Stimulated activated CD4-positive, alpha-beta T cell treated with anti-CD3 and anti-CD28 coated beads, Interleukin-2, amount 100 ng/mL, for 48 hours (primary cell): ENCODE data around the gene ZDHHC23.

Experiments used
- DNase-seq, 2 donors: peaks; one replicate each; pipeline ENCODE4 v3.0.0-alpha.2; 2020

The ZDHHC23 gene, protein sequence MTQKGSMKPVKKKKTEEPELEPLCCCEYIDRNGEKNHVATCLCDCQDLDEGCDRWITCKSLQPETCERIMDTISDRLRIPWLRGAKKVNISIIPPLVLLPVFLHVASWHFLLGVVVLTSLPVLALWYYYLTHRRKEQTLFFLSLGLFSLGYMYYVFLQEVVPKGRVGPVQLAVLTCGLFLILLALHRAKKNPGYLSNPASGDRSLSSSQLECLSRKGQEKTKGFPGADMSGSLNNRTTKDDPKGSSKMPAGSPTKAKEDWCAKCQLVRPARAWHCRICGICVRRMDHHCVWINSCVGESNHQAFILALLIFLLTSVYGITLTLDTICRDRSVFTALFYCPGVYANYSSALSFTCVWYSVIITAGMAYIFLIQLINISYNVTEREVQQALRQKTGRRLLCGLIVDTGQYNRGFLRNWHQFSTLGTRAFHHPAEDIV

DNA sequence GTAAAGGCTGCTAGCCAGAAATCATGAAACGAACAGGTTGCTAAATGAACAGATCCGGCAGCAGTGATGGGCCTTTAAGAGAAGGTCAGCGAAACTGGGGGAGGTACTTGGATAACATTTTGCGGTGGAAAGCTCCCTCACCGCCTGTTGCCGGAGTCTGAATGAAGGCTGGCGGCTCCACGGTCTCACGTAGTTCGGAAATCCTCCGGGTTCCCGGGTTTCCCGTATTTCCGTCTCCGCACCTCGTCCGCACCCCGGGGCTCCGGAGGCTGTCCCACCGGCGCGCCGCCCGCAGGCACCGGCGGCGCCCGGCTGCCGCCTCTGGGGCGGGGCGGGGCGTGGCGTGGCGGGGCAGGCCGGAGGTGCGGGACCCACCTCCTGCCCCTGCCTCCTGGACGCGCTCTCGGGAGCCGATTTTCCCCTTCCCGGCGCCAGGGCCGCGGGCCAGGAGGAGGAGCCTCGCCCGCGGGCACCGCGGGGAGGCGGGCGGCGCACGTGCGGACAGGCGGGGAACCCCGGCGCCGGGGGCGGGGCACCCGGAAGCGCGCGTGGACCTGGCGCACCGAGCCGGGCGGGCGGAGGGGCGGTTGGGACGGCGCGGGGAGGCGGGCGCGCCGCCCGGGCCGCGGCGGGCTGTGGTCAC lies at the start of gene ZDHHC23:
Gene ZDHHC23 (plus strand): TSS at position 642 of the 643 bp plus-strand sequence. CDS start 790 bp downstream, outside the sequence.
- peak; percentile 44 to 56 for DNase-seq

DNA sequence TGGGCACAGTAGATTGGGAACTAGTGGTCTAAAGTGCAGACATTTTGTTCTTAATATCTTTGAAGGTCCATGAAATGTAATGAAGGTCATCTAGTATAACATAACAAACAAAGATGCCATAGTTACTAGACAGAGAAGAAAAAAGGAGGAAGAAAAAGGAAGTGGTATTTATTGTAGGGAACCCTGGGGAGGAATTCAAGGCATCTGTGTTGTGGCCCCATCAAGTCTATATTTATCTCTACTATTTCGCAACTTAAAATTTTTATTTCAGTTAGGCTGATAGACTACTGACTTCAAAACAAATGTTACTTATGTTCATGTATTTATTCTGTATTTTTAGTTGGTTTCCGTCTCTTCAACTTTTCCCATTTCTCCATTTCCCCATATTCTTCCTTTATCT lies 48.9 kb upstream of the ZDHHC23 start:
- DNase-seq, result no peak

DNA sequence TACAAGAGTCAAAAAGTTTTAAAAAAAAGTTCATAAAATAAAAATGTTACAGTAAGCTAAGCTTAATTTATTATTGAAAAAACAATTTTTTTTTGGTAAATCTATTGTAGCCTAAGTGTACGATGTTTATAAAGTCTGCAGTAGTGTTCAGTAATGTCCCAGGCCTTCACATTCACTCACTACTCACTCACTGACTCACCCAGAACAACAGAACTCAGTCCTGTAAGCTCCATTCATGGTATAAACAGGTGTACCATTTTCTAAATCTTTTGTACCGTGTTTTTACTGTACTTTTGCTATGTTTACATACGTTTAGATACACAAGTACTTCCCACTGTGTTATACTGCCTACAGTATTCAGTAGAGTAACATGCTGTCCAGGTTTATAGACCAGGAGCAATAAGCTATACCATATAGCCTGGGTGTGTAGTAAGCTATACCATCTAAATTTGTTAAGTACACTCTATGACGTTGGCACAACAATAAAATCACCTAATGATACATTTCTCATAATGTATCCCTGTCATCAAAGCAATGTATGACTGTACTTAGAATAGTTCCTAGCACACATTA lies 41.2 kb upstream of the ZDHHC23 start:
- no peak for DNase-seq

DNA sequence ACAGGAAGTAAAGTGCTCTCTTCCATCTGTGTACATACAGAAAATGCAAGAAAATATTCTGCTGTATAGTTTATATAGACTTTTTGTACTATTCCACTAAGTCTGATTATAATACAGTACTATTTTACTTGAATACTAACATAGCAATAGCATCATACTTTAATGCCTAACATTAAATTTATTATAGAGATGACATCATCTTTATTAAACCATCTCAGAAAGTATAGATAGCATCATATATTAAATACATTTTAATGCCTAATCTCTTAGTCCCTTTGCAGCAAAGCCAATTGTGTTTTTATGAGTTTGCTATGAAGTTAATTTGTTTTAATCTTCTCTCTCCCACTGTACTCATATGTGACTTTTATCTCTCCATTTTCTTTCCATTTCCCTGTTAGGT lies 39.7 kb upstream of the ZDHHC23 start:
- DNase-seq, result no peak

DNA sequence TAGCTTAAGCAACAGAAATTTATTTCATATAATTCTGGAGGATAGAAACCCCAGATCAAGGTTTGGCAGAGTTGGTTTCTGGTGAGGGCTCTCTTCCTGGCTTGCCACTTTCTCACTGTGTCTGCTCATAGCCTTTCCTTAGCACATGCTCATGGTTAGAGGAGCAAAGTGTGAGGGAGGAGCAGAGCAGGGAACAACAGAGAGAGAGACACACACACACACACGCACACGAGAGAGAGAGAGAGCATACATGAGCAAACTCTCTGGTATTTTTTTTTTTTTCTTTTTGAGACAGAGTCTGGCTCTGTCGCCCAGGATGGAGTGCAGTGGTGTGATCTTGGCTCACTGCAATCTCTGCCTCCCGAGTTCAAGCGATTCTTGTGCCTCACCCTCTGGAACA lies 36.8 kb upstream of the ZDHHC23 start:
- DNase-seq, result no peak

DNA sequence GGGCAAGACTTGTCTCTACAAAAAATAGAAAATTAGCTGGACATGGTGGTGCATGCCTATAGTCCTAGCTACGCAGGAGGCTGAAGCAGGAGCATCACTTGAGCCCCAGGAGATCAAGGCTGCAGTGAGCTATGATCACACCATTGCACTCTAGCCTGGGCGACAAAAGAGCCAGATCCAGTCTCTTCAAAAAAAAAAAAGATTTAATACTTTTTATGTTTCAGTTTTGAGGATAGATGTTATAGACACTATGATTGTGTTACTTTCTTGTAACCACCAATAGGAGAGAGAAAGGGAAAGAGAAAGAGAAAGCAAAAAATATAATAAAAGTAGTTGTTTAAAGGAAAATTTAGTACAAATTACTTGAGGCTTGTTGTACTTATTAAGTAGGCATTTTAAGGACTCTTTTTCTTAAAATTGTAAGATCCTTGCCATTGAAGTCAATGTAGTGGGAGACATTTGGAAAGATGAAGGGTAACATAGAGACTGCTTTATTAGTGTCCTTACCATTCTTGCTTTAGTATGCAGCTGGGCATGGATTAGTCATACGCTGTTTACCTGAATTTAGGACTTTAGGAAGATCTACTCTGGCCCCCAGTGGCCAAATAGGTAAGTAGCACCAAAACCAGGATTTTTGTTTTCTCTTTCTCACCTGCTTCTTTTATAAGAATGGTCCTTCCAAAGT lies 35.1 kb upstream of the ZDHHC23 start:
- DNase-seq, result peak; percentile 1 to 10

DNA sequence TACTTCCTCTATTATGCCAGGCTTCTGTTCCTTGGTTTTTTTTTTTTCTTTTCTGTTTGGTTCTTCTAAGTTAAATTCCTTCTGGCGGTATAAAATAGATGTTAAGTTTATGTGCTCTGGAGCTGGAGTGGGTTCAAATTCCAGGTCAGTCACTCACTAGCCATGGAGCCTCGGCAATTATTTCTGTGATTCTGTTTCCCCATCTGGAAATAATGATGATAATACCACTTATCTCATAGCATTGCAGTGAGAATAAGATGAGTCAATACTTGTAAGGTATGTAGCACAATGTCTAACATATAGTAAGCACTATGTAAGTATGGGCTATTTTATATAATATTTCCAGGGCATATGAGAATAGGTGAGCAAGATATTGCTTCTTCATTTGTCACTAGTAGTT lies 33.2 kb upstream of the ZDHHC23 start:
- no peak for DNase-seq

DNA sequence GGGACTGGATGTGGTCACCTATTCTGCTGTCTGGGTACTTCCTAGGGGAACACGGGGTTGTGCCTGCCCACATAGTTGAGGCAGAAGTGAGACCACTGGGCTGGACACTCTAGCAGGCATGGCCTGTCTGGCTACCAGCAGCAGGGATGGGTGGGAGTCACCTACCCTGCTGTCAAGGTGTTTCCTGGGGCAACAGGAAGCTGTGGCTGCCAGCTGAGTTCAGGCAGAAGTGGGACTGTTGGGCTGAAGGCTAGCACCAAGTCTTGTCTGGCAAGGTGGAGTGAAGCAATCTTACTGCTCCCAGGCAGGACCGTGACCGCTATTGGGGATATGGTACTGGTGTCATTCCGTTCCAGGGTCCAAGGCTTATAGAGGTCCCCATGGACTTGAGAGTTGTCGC lies 20.3 kb upstream of the ZDHHC23 start:
- DNase-seq, result no peak

DNA sequence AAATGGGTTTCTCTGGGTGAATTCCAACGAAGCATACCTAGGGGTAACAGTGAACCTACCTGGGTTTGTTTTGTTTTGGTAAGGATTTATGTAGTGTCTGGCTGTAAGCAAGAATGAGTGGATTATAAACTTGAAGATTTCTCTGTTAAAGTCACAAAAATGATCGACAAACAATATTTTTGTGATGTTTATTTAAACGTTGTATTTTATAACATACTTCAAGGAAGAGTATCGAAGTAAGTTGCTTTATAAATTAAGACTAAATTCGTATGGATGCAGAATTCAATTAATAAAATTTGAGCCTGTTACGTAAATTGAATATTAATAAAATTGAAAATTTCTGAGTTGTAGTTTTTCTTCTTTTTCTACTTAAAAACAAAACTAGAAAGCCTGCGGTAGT lies 982 bp upstream of the ZDHHC23 start:
- DNase-seq, result no peak

DNA sequence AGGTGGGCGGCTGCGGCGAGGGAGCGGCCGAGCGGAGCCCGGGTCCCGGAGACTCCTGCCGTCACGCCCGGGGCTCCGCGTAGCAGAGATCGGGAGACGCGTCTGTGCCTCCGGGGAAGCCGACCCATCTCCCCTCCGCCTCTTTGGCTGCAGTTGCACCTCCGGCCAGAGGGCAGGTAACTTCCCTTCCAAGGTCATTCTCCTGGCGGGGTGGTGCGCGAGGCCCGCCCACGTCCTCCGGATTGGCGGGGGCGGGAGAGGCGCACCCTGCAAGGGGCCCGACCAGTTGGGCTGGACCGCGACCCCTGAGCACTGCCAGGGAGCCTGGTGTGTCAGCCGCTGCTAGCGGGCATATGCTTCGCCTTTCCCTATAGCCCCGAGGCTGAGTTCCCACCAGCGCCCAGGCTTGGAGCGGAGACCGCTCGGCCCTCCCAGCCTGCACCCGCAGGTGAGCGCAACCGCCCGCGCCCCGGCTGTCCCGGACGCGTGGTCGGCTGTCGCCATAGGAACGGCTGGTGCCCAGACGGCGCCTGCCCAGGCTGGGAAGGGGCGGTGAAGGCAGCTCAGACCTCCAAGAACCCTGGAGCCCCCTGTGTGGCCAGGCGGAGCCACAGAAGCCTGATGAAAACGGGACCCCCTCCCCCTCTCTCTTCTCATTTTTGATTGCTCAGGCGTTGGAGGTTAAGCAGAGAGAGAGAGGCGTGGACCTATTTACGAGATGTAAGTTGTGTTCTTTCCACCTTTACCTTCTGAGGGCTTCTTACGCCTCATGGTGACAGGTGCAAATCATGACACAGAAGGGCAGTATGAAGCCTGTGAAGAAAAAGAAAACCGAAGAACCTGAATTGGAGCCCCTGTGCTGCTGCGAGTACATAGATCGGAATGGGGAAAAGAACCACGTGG lies 453 bp downstream of the ZDHHC23 start:
- peak in 1 of 2 donors; percentile 20 for DNase-seq

DNA sequence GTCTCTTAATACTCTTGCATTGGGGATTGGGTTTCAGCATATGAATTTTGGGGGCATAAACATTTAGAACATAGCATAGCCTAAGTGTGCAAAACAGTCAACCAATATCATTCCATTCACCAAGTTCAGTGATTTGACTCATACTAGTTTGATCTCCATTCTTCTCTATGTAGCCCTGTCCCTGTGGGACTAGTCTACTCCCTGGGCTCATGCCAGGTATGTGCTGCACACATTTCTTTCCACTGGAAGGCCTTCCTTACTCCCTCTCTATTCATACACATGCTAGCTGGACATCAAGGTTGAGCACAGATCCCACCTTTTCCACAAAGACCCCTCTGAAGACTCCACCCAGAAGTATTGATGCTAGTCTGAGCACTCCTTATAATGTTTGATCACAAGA lies 5.1 kb downstream of the ZDHHC23 start:
- DNase-seq, result no peak

DNA sequence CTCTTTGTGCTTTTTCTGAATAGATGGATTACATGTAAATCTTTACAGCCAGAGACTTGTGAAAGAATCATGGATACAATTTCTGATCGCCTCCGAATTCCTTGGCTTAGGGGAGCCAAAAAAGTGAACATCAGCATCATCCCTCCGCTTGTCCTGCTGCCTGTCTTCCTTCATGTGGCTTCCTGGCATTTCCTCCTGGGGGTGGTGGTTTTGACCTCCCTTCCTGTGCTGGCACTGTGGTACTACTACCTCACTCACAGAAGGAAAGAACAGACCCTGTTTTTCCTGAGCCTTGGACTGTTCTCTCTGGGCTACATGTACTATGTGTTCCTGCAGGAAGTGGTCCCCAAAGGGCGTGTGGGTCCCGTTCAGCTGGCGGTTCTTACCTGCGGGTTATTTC lies 5.9 kb downstream of the ZDHHC23 start:
- DNase-seq, result no peak

DNA sequence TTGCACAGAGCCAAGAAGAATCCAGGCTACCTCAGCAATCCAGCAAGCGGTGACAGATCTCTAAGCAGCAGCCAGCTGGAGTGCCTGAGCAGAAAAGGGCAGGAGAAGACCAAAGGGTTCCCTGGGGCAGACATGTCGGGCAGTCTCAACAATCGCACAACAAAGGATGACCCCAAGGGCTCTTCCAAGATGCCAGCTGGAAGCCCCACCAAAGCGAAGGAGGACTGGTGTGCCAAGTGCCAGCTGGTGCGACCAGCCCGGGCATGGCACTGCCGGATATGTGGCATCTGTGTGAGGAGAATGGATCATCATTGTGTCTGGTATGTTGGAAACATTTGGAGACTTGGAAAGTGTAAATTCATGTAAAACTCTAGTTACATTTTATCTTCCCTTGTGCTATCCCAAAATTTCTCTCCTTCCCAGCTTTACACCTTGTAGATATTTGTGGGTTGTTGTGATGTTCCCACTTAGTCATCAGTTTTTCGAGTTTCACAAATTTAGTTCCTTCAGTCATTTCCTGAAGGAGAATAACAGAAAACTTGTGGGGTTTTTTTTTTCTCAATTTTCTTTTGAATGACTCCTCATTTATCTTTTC lies 6.4 kb downstream of the ZDHHC23 start:
- no peak for DNase-seq

DNA sequence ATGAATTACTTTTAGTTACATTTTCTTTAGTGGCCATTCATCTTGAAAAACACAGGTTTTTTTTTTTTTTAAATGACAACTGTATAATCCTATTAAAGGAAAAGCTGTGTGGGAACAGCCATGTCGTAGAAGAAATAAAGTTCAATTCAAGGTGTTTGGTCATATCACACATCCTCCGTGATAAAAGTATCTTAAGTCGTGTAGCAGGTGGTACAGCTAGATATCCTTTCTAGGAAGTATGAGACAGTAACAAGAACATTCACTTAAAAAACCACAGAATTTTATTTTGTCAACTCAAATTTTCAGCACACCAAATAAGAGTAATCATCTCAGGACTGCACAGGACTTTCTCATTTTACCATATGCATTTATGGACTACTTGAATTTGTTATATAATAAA lies 16.1 kb downstream of the ZDHHC23 start:
- DNase-seq, result no peak

DNA sequence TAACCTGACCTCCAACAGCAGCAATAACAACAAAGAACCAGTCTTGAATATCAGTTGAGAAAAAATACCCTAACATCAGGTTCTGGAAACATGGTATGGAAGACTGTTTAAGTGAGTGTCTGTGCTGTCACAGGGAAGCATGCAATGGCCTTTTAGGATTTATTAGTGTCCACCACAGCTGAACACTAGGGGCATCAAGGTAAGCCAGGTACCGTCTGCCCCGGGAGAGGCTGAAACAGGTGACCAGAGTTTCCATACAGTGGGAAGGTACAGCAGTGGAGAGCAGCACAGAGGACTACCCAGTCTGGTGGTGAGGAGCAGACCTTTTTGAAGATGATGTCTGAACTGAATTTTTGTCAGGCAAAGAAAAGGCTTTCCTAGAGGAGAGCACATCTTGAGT lies 18.4 kb downstream of the ZDHHC23 start:
- DNase-seq, result no peak

DNA sequence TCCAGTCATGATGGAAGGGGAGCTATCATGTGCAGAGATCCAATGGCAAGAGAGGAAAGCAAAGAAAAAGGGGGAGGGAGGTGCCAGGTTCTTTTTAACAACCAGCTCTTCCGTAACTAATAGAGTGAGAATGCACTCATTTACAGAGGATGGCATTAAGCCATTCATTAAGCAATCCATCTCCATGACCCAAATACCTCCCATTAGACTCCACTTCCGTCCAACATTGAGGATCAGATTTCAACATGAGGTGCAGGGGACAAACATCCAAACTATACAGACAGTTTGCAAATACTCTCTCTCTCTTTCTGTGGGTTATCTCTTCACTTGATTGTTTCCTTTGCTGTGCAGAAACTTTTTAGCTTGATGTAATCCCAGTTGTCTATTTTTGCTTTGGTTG lies 21.2 kb downstream of the ZDHHC23 start:
- DNase-seq, result no peak

DNA sequence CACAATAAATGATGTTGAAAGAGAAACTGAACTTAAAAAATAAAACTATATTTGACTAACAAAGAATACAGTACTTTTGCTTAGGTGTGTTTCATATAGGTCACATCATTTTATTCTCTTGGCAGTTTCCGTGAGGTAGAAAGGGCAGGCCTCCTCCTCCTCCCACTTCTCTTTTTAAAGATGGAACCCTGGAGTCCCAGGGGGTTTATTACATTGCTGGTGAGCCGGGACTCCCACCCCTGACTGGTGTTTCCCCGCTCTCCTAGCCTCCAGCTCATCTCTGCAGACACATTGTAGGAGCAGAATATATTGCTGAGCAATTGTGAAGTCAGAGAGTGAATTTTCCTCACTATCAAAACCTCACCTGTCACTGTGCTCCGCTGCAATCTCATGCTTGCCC lies 30.0 kb downstream of the ZDHHC23 start:
- DNase-seq, result no peak

DNA sequence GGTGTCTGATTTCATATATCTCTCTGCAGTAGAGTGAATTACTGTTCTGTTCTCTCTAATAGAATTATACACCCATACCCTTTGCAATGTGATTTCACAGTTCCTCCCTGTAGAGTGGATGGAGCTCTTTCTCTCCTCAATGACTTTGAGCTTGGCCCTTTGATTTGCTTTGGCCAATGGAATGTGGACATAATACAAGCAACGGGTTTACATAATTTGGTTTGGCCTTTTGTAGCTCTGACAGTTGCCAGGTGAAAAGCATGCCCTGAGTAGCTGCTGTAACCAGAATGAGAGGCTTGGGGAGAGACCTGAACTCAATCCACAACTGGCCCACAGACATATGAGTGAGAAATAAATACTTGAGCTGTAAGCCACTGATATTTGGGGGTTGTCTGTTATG lies 32.1 kb downstream of the ZDHHC23 start:
- no peak for DNase-seq

DNA sequence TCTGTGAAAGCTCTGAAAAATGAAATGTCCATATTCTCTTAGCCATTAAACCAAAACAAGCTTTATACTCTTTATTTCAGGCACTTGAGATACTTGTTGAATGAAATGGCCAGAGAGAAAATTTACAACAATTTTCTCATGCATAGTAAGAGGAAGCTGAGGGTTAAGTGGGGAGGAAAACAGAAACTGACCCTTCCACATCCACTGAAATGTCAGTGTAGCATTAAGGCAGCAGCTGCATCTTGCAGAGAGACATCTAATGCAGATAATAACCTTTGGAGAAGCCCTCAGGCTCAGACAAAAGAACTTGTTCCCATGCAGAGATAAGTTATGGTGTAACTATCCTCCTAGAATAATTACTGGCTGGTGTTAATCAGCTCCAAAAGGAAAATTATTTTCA lies 34.0 kb downstream of the ZDHHC23 start:
- no peak for DNase-seq

DNA sequence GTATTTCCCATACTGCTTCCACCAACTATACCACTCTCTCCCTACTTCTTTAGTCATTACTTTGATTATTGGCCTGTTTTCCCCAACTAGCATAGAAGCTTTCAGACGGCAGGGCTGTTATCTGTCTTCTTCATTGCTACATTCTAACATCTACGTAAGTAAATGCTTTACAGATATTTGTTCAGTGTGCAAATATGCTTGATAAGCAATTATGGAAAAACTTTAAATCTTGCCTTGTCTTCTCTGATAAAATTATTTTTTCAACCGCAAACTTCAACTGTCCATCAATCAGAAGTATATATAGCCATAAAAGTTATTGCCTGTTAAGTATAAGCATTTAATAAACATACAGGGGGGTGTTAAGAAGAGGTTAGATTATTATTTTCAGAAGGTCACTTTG lies 35.7 kb downstream of the ZDHHC23 start:
- no peak for DNase-seq

DNA sequence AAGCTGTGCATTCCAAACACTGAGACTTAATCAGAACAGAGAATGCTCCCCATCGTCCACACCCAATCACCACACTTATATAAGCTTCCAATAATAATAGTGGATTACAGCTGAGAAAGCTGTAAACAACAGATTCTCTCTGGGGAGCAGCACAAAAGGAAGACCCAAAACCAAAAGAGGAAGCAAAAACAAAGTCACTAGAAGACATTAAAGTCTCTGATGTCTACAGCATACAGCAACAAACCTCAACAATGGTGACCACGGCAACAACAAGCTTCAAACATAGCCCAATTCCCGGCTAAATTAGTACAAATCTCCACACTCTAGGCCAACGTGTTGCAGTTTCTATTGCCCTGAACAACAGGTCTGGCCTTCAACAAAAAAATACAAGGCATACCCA lies 37.7 kb downstream of the ZDHHC23 start:
- DNase-seq, result no peak

DNA sequence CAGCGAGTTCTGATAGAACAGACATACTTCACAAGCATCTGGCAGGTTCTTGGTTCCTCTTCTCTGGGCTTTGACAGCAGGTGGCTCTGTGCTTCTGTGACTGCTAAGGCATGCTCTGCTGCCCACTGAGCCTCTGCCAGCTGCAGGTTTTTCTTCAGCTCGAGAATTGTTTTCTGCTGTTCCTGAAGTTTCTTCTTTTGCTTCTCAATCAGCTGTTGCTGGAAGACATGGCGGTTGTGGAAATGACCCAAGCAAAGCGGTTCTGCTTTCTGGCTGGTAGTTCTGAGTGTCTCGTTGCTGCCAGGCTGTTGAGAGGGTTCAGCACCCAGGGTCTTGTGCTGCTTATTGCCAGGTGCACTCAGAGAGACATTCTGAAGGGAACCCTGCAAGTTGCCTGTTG lies 57.7 kb downstream of the ZDHHC23 start:
- DNase-seq, result no peak
